Liver (tissue), 9 donors: ENCODE data around the gene JMJD1C. TPM values are rescaled to one million over a fixed set of nuclear protein-coding genes. Genes with fewer than 3 reads are reported as not detected.
A peak's percentile ranks its signal among the peaks of the same experiment; 100 is the strongest.

Experiments used
- DNase-seq: peaks from one replicate; pipeline ENCODE4 v3.0.0-alpha.2; 2017; ENCODE audit warnings: low spot score
- H3K27ac ChIP-seq, 2 donors: one replicate each; pipeline ENCODE4 v1.7.0; 2013; ENCODE audit warnings: inconsistent platforms in 2 of 2, low read length in 2 of 2, control low read depth in 1 of 2, low read depth in 1 of 2, mild to moderate bottlenecking in 1 of 2
- H3K27me3 ChIP-seq, 4 donors: one replicate each; pipeline versions ENCODE4 v1.6.1 to v1.7.0; 2013; ENCODE audit warnings: low read length in 3 of 4, inconsistent platforms in 1 of 4, mild to moderate bottlenecking in 1 of 4, moderate library complexity in 1 of 4; ENCODE audit not compliant: control insufficient read depth in 4 of 4, insufficient read depth in 4 of 4
- H3K36me3 ChIP-seq, 4 donors: one replicate each; pipeline versions ENCODE4 v1.6.1 to v1.7.0; 2013; ENCODE audit warnings: low read length in 3 of 4, mild to moderate bottlenecking in 3 of 4, low read depth in 1 of 4, moderate library complexity in 1 of 4; ENCODE audit not compliant: control insufficient read depth in 4 of 4, insufficient read depth in 3 of 4
- H3K4me1 ChIP-seq, 4 donors: one replicate each; pipeline versions ENCODE4 v1.6.1 to v1.7.0; 2013; ENCODE audit warnings: low read length in 3 of 4, mild to moderate bottlenecking in 3 of 4, moderate library complexity in 1 of 4; ENCODE audit not compliant: control insufficient read depth in 4 of 4, insufficient read depth in 4 of 4
- H3K4me3 ChIP-seq, 3 donors: one replicate each; pipeline versions ENCODE4 v1.6.1 to v1.7.0; 2013; ENCODE audit warnings: low read length in 3 of 3, control low read depth in 1 of 3, low read depth in 1 of 3, mild to moderate bottlenecking in 1 of 3
- H3K9ac ChIP-seq, 2 donors: one replicate each; pipeline ENCODE4 v1.7.0; 2013; ENCODE audit warnings: low read length in 2 of 2, mild to moderate bottlenecking in 2 of 2, moderate library complexity in 2 of 2, control low read depth in 1 of 2, low read depth in 1 of 2
- H3K9me3 ChIP-seq, 4 donors: one replicate each; pipeline versions ENCODE4 v1.6.1 to v1.7.0; 2013; ENCODE audit warnings: low read length in 3 of 4; ENCODE audit not compliant: control insufficient read depth in 4 of 4
- ATF3 ChIP-seq: IDR thresholded peaks from 2 replicates; pipeline ENCODE4 v1.6.1; 2016; ENCODE audit warnings: antibody characterized with exemption
- EGR1 ChIP-seq, 2 donors: IDR thresholded peaks; 2 replicates each; pipeline ENCODE4 v1.6.1; 2016 to 2018; ENCODE audit warnings: antibody characterized with exemption in 2 of 2, low read depth in 2 of 2
- FOXA2 ChIP-seq: IDR thresholded peaks from 2 replicates; pipeline ENCODE4 v1.6.1; 2016; ENCODE audit warnings: antibody characterized with exemption
- GABPA ChIP-seq, 2 donors: IDR thresholded peaks in 1 of 2; conservative IDR thresholded peaks in 1 of 2; 2 replicates each; pipeline ENCODE4 v1.6.1; 2016; ENCODE audit warnings: antibody characterized with exemption in 2 of 2, mild to moderate bottlenecking in 1 of 2, moderate library complexity in 1 of 2
- HNF4A ChIP-seq, 2 donors: conservative IDR thresholded peaks; 2 replicates each; pipeline ENCODE4 v1.6.1; 2016; ENCODE audit warnings: antibody characterized with exemption in 2 of 2, mild to moderate bottlenecking in 2 of 2
- HNF4G ChIP-seq: IDR thresholded peaks from 2 replicates; pipeline ENCODE4 v1.6.1; 2016; ENCODE audit warnings: antibody characterized with exemption
- JUND ChIP-seq, 2 donors: IDR thresholded peaks; 2 replicates each; pipeline ENCODE4 v1.6.1; 2016; ENCODE audit warnings: antibody characterized with exemption in 2 of 2
- RAD21 ChIP-seq, 2 donors: IDR thresholded peaks; 2 replicates each; pipeline ENCODE4 v1.6.1; 2016; ENCODE audit warnings: antibody characterized with exemption in 2 of 2, mild to moderate bottlenecking in 2 of 2
- REST ChIP-seq: IDR thresholded peaks from 2 replicates; pipeline ENCODE4 v1.6.1; 2016; ENCODE audit warnings: antibody characterized with exemption, mild to moderate bottlenecking
- RXRA ChIP-seq, 2 donors: IDR thresholded peaks; 2 replicates each; pipeline ENCODE4 v1.6.1; 2017 to 2018; ENCODE audit warnings: antibody characterized with exemption in 2 of 2, mild to moderate bottlenecking in 1 of 2
- SP1 ChIP-seq: IDR thresholded peaks from 2 replicates; pipeline ENCODE4 v1.6.1; 2018; ENCODE audit warnings: antibody characterized with exemption, mild to moderate bottlenecking
- TAF1 ChIP-seq: conservative IDR thresholded peaks from 2 replicates; pipeline ENCODE4 v1.6.1; 2016; ENCODE audit warnings: antibody characterized with exemption, mild to moderate bottlenecking
- YY1 ChIP-seq: IDR thresholded peaks from 2 replicates; pipeline ENCODE4 v1.6.1; 2016; ENCODE audit warnings: antibody characterized with exemption, mild to moderate bottlenecking
- ZBTB33 ChIP-seq: IDR thresholded peaks from 2 replicates; pipeline ENCODE4 v1.6.1; 2016; ENCODE audit warnings: antibody characterized with exemption
- whole genome bisulfite sequencing: extraction: QIAGEN DNeasy Blood & Tissue Kit; methylation state at CpG from one replicate; pipeline ENCODE4 v1.1.7; 2013; 5-methylcytosine and 5-hydroxymethylcytosine counted together
- polyA plus RNA-seq, 2 donors: library from polyadenylated mRNA; stranded (reverse) in 1 of 2; unstranded in 1 of 2; fragments of 200-250 nt in 1 of 2; fragments of >200 nt in 1 of 2; fragmentation: Nextera tagmentation in 1 of 2; extraction: Ambion mirVana in 1 of 2; gene quantifications; one replicate each; pipeline versions ENCODE4 v1.2.1 to v1.2.3, GENCODE V29; 2013 to 2015
- total RNA-seq, 2 donors: library from RNA; depleted of rRNA; stranded (reverse); fragments of >200 nt; gene quantifications; one replicate each; pipeline ENCODE4 v1.2.3, GENCODE V29; 2014
- TF ChIP-seq, protein P1 (sequence below): IDR thresholded peaks from 2 replicates; pipeline ENCODE4 v1.6.1; 2016; ENCODE audit warnings: antibody characterized with exemption
- donor health status: healthy.
- donor health status: healthy.
- donor health status: healthy.
- donor health status: healthy.
- donor health status: healthy.

Gene JMJD1C
- total and polyA plus RNA-seq, 4 donors = 11.0 to 93.1 (median 56.0) TPM

DNA sequence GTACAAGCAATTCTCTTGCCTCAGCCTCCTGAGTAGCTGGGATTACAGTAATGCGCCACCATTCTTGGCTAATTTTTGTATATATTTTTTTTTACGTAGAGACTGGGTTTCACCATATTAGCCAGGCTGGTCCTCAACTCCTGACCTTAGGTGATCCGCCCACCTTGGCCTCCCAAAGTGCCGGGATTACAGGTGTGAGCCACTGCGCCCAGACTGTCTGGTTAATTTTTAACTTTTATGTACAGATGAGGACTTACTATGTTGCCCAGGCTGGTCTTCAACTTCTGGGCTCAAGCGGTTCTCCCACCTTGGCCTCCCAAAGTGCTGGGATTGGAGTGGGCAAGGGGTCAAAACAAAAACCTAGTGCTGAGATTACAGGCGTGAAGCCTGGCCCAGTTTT, 101.8 kb downstream of the JMJD1C start:
- Histone ChIP-seq H3K4me3 (no peak overlapping the region), H3K9me3 (no peaks in the 10 kb centered on the region), H3K36me3 (no peaks in the 10 kb centered on the region), H3K27ac (no peak overlapping the region), H3K4me1 (peaks cover 2 to 31% (median 26%) of the 10 kb centered on the region in 4 donors), H3K9ac (no peak overlapping the region), H3K27me3 (no peaks in the 10 kb centered on the region)
- no peak for DNase-seq
- WGBS = 61% methylated on average over 7 of the region's 7 CpGs
- no peak for TF ChIP-seq RAD21 (IDR thresholded peaks at IDR 0.05)
- TF ChIP-seq RXRA (IDR thresholded peaks at IDR 0.05) = peak; percentile 10 to 27

- no peak overlapping the region for H3K4me3 ChIP-seq
- no peaks in the 10 kb centered on the region for H3K9me3 ChIP-seq
- H3K4me1 ChIP-seq = no peaks in the 10 kb centered on the region
- 85% methylated on average over 2 of the region's 2 CpGs for WGBS
- no peak for DNase-seq
- no peak overlapping the region for H3K27ac ChIP-seq
- no peaks in the 10 kb centered on the region for H3K27me3 ChIP-seq
- TF ChIP-seq TAF1 (no peak), YY1 (no peak), RAD21 (IDR thresholded peaks at IDR 0.05) (no peak), HNF4G (no peak), ATF3 (no peak), SP1 (no peak), GABPA (IDR thresholded peaks at IDR 0.05 in 1 of 2, conservative IDR thresholded peaks at IDR 0.05 in 1 of 2) (no peak), ZBTB33 (no peak)
- no peak overlapping the region for H3K9ac ChIP-seq
- H3K36me3 ChIP-seq = no peaks in the 10 kb centered on the region
These were observed 110.1 kb downstream of the JMJD1C start for GRCh38 chr10:63355682-63356081.

- no peak overlapping the region for H3K9ac ChIP-seq
- H3K4me1 ChIP-seq = no peaks in the 10 kb centered on the region
- H3K9me3 ChIP-seq = no peaks in the 10 kb centered on the region
- no peak overlapping the region for H3K27ac ChIP-seq
- H3K27me3 ChIP-seq = no peaks in the 10 kb centered on the region
- no peak overlapping the region for H3K4me3 ChIP-seq
- WGBS = 97% methylated on average over 3 of the region's 3 CpGs
- no peaks in the 10 kb centered on the region for H3K36me3 ChIP-seq
- DNase-seq = no peak
- no peak for TF ChIP-seq YY1
- TF ChIP-seq FOXA2 = no peak
- TF ChIP-seq EGR1 (IDR thresholded peaks at IDR 0.05; ENCODE audit: low read depth in 2 of 2) = no peak
- TF ChIP-seq RAD21 (IDR thresholded peaks at IDR 0.05) = no peak
- no peak for TF ChIP-seq HNF4A (conservative IDR thresholded peaks at IDR 0.05)
- TF ChIP-seq, protein P1, sequence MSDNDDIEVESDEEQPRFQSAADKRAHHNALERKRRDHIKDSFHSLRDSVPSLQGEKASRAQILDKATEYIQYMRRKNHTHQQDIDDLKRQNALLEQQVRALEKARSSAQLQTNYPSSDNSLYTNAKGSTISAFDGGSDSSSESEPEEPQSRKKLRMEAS = no peak
- no peak for TF ChIP-seq ZBTB33
- no peak for TF ChIP-seq REST
- TF ChIP-seq GABPA (IDR thresholded peaks at IDR 0.05 in 1 of 2, conservative IDR thresholded peaks at IDR 0.05 in 1 of 2) = no peak
- no peak for TF ChIP-seq JUND (IDR thresholded peaks at IDR 0.05)
- TF ChIP-seq RXRA (IDR thresholded peaks at IDR 0.05) = no peak
These were observed 112.8 kb downstream of the JMJD1C start for GRCh38 chr10:63352976-63353375.
